IMR-90 (cell line): Measurements from ENCODE around the gene SEMA5A. TPM values are rescaled to one million over a fixed set of nuclear protein-coding genes. Genes with fewer than 3 reads are reported as not detected.

Experiments
- ATAC-seq: fragments of 200-7000 bp; cut with Tn5 transposase; 2 replicates; pipeline ENCODE4 v1.9.1; 2020; ENCODE audit warnings: low read depth, mild to moderate bottlenecking, moderate library complexity
- BruUV-seq: library from RNA; stranded (reverse); fragments of 400-500 nt; replicated peaks from 2 replicates; lab custom pipeline; 2021; lab: Mats Ljungman, UMichigan
- CTCF ChIA-PET: fragments of 300-600 bp; formaldehyde crosslinking; extraction: SDS; loops from one replicate; lab custom pipeline; 2021; ENCODE audit warnings: antibody characterized with exemption; lab: Yijun Ruan, JAX
- POLR2A ChIA-PET: fragments of 300-600 bp; sonication (Branson Sonifier 250); formaldehyde crosslinking; loops from one replicate; lab custom pipeline; 2022; ENCODE audit warnings: antibody characterized with exemption; ENCODE audit not compliant: unreplicated experiment; lab: Charles Lee
- DNase-seq: peaks from one replicate; pipeline ENCODE4 v3.0.0; 2013
- H2AFZ ChIP-seq: replicated peaks from 2 replicates; pipeline ENCODE3; 2013; ENCODE audit warnings: low read length, mild to moderate bottlenecking; ENCODE audit not compliant: poor library complexity
- H2AK5ac ChIP-seq: 2 replicates; pipeline ENCODE4 v1.6.1; 2013; ENCODE audit warnings: low read depth, low read length, inconsistent platforms
- H2AK9ac ChIP-seq: replicated peaks from 2 replicates; pipeline ENCODE3; 2013; ENCODE audit warnings: mild to moderate bottlenecking, low read depth, low read length, moderate library complexity; ENCODE audit not compliant: poor library complexity
- H2BK120ac ChIP-seq: 2 replicates; pipeline ENCODE4 v1.6.1; 2013; ENCODE audit warnings: low read depth, low read length, inconsistent platforms
- H2BK15ac ChIP-seq: 3 replicates; pipeline ENCODE4 v1.6.1; 2013; ENCODE audit warnings: low read depth, low read length, inconsistent platforms
- H2BK20ac ChIP-seq: 2 replicates; pipeline ENCODE4 v1.6.1; 2013; ENCODE audit warnings: low read depth, mild to moderate bottlenecking, inconsistent platforms, low read length, moderate library complexity
- H2BK5ac ChIP-seq: 2 replicates; pipeline ENCODE4 v1.6.1; 2013; ENCODE audit warnings: mild to moderate bottlenecking, low read depth, low read length, inconsistent platforms; ENCODE audit not compliant: poor library complexity, severe bottlenecking
- H3K14ac ChIP-seq: replicated peaks from 2 replicates; pipeline ENCODE4 v1.6.1; 2013; ENCODE audit warnings: low read depth, low read length, inconsistent platforms
- H3K18ac ChIP-seq: 2 replicates; pipeline ENCODE4 v1.6.1; 2013; ENCODE audit warnings: low read depth, low read length, control low read depth
- H3K23ac ChIP-seq: 2 replicates; pipeline ENCODE4 v1.6.1; 2013; ENCODE audit warnings: low read depth, low read length, inconsistent platforms
- H3K27ac ChIP-seq: 2 replicates; pipeline ENCODE4 v1.5.1; 2013; ENCODE audit warnings: mild to moderate bottlenecking, control low read depth, low read length; ENCODE audit not compliant: insufficient read depth
- H3K27me3 ChIP-seq: 2 replicates; pipeline ENCODE4 v1.6.1; 2013; ENCODE audit warnings: low read length; ENCODE audit not compliant: control insufficient read depth, insufficient read depth
- H3K36me3 ChIP-seq: 2 replicates; pipeline ENCODE4 v1.6.1; 2013; ENCODE audit warnings: low read length, mixed read lengths; ENCODE audit not compliant: control insufficient read depth, insufficient read depth
- H3K4ac ChIP-seq: 2 replicates; pipeline ENCODE4 v1.6.1; 2013; ENCODE audit warnings: low read depth, low read length, inconsistent platforms
- H3K4me1 ChIP-seq: 2 replicates; pipeline ENCODE4 v1.6.1; 2013; ENCODE audit warnings: low read length, mixed read lengths; ENCODE audit not compliant: control insufficient read depth, insufficient read depth
- H3K4me2 ChIP-seq: 2 replicates; pipeline ENCODE4 v1.6.1; 2013; ENCODE audit warnings: low read depth, mild to moderate bottlenecking, control low read depth, low read length, moderate library complexity
- H3K4me3 ChIP-seq: 2 replicates; pipeline ENCODE4 v1.5.1; 2013; ENCODE audit warnings: low read depth, mild to moderate bottlenecking, control low read depth, low read length, moderate library complexity; ENCODE audit not compliant: insufficient read depth
- H3K56ac ChIP-seq: 2 replicates; pipeline ENCODE4 v1.6.1; 2013; ENCODE audit warnings: low read length, inconsistent platforms; ENCODE audit not compliant: insufficient read depth; ENCODE audit errors: extremely low read depth
- H3K79me1 ChIP-seq, 2 experiments: 2 replicates each; pipeline ENCODE4 v1.6.1; 2013; ENCODE audit warnings: low read length in 2 of 2, inconsistent platforms in 1 of 2, low read depth in 1 of 2
- H3K9ac ChIP-seq: 2 replicates; pipeline ENCODE4 v1.6.1; 2013; ENCODE audit warnings: low read depth, low read length, control low read depth
- H3K9me1 ChIP-seq: 2 replicates; pipeline ENCODE4 v1.6.1; 2013; ENCODE audit warnings: low read length, inconsistent platforms; ENCODE audit not compliant: insufficient read depth
- H3K9me3 ChIP-seq: 2 replicates; pipeline ENCODE4 v1.6.1; 2013; ENCODE audit warnings: low read length; ENCODE audit not compliant: control insufficient read depth, insufficient read depth
- H4K20me1 ChIP-seq: 2 replicates; pipeline ENCODE4 v1.6.1; 2013; ENCODE audit warnings: low read length, inconsistent platforms; ENCODE audit not compliant: insufficient read depth
- H4K5ac ChIP-seq: 2 replicates; pipeline ENCODE4 v1.6.1; 2013; ENCODE audit warnings: mild to moderate bottlenecking, low read depth, low read length, control low read depth
- H4K8ac ChIP-seq, 2 experiments: 2 replicates each; pipeline ENCODE4 v1.6.1; 2013; ENCODE audit warnings: low read depth in 2 of 2, low read length in 2 of 2, control low read depth in 1 of 2, inconsistent platforms in 1 of 2
- H4K91ac ChIP-seq: 2 replicates; pipeline ENCODE4 v1.6.1; 2013; ENCODE audit warnings: low read depth, low read length, inconsistent platforms; ENCODE audit not compliant: insufficient read depth
- BHLHE40 ChIP-seq: fragments of 150-350 bp; IDR thresholded peaks from 2 replicates; pipeline ENCODE4 v1.6.1; 2016; ENCODE audit warnings: mild to moderate bottlenecking, low read depth, low read length
- NFE2L2 ChIP-seq: fragments of 150-350 bp; IDR thresholded peaks from 2 replicates; pipeline ENCODE4 v1.6.1; 2016; ENCODE audit warnings: low read depth, mild to moderate bottlenecking, low read length
- WGBS, 2 experiments: methylation state at CpG; one replicate each; pipeline versions ENCODE4 v1.1.5 to v1.1.7; 2013; ENCODE audit warnings: missing lambda C conversion rate in 2 of 2; ENCODE audit not compliant: insufficient read length in 1 of 2; ENCODE audit errors: extremely low coverage in 2 of 2; 5-methylcytosine and 5-hydroxymethylcytosine counted together
- dilution Hi-C: fragments of 300-500 bp; cut with HindIII; formaldehyde crosslinking; loops from one replicate; pipeline ENCODE4 v1.14.3; 2018; ENCODE audit warnings: low sequenced_read_pairs; ENCODE audit not compliant: unreplicated experiment
- in situ Hi-C: fragments of 300-500 bp; cut with MboI; formaldehyde crosslinking; loops from 3 replicates; pipeline ENCODE4 v1.14.3; 2019; ENCODE audit warnings: low sequenced_read_pairs, inconsistent platforms, mixed read lengths
- intact Hi-C: fragments of 100-400 bp; cut with micrococcal nuclease; formaldehyde crosslinking; loops from 2 replicates; pipeline ENCODE4 v1.10.0; 2022
- polyA plus RNA-seq, 3 experiments: library from polyadenylated mRNA; depleted of rRNA; stranded (reverse); fragments of >200 nt; gene quantifications; 2 replicates each; pipeline ENCODE4 v1.2.3, GENCODE V29; 2012; ENCODE audit warnings: low replicate concordance in 1 of 3
- total RNA-seq: library from RNA; depleted of rRNA; stranded (reverse); fragments of >200 nt; gene quantifications from 2 replicates; pipeline ENCODE4 v1.2.3, GENCODE V29; 2012

The SEMA5A gene
- total and polyA plus RNA-seq, 2 of the 4 experiments (the other 2 are of a cell fraction), result 8.2 to 9.9 TPM

GRCh38 chr5:9348401-9348996 is 197.4 kb downstream of the SEMA5A start:
- no peak overlapping the region; the same call in 1 of the 2 replicates for H3K14ac ChIP-seq
- peak overlapping the region; percentile 10; the same call in 1 of the 2 replicates for H2BK20ac ChIP-seq
- peak overlapping the region; percentile 55; the same call in 1 of the 2 replicates for H3K4me2 ChIP-seq
- H3K27ac ChIP-seq, result no peak overlapping the region
- H2BK5ac ChIP-seq, result no peak overlapping the region
- intact Hi-C loops (no loop called here), dilution Hi-C loops (no loop called here), in situ Hi-C loops (no loop called here)
- peaks cover 11 to 37% of the 10 kb centered on the region in 2 experiments; a peak in 3 of 4 replicates for H3K79me1 ChIP-seq
- H2AK5ac ChIP-seq, result no peak overlapping the region; the same call in 1 of the 2 replicates
- H3K56ac ChIP-seq, result no peak overlapping the region
- no peaks in the 10 kb centered on the region for H3K9me3 ChIP-seq
- no peaks in the 10 kb centered on the region; the same call in 1 of the 2 replicates for H4K20me1 ChIP-seq
- no peaks in the 10 kb centered on the region for H3K36me3 ChIP-seq
- no peak overlapping the region for H3K23ac ChIP-seq
- H2AK9ac ChIP-seq, result no peak overlapping the region
- peaks cover 10% of the 10 kb centered on the region for H3K9me1 ChIP-seq
- no peak overlapping the region for H4K91ac ChIP-seq
- H4K8ac ChIP-seq, result no peak overlapping the region
- TF ChIP-seq NFE2L2, result no peak
- peak; percentile 15; the same call in 1 of the 2 replicates for TF ChIP-seq BHLHE40
- BruUV-seq, result no TSS peak
- WGBS, 2 experiments, result no CpG with 5 or more reads among the region's 5 CpGs
- peak overlapping the region; percentile 71; the same call in 1 of the 2 replicates for H3K18ac ChIP-seq
- H3K4me1 ChIP-seq, result peaks cover 16% of the 10 kb centered on the region
- 0 out of 3 replicates have a peak overlapping the region, but pooled peaks have one; percentile 84 for H2BK15ac ChIP-seq
- H2BK120ac ChIP-seq, result 0 out of 2 replicates have a peak overlapping the region, but pooled peaks have one; percentile 9
- no peak overlapping the region for H3K4me3 ChIP-seq
- H3K27me3 ChIP-seq, result no peaks in the 10 kb centered on the region
- H3K4ac ChIP-seq, result no peak overlapping the region
- H3K9ac ChIP-seq, result no peak overlapping the region
- no peak overlapping the region for H2AFZ ChIP-seq
- peak; percentile 78 for ATAC-seq
- no peak overlapping the region for H4K5ac ChIP-seq
- CTCF ChIA-PET, result no interaction called here
- POLR2A ChIA-PET, result no interaction called here
- peak; percentile 50 for DNase-seq
